GM12878 (cell line): Measurements from ENCODE around the gene HIVEP3. TPM values are rescaled to one million over a fixed set of nuclear protein-coding genes. Genes with fewer than 3 reads are reported as not detected.

Experiments
- ATAC-seq: fragments of 200-7000 bp; cut with Tn5 transposase; 3 replicates; pipeline ENCODE4 v1.9.1; 2020; ENCODE audit warnings: mild to moderate bottlenecking, moderate library complexity
- BruUV-seq: library from RNA; stranded (reverse); fragments of 400-500 nt; replicated peaks from 2 replicates; lab custom pipeline; 2021; lab: Mats Ljungman, UMichigan
- CTCF ChIA-PET: fragments of 300-600 bp; sonication (Branson Sonifier 250); formaldehyde crosslinking; extraction: SDS; loops from one replicate; lab custom pipeline; 2021; ENCODE audit warnings: inconsistent platforms; lab: Yijun Ruan, JAX
- POLR2A ChIA-PET: fragments of 350-600 bp; formaldehyde crosslinking; extraction: SDS; loops from one replicate; lab custom pipeline; 2021; ENCODE audit warnings: inconsistent platforms; lab: Charles Lee
- RAD21 ChIA-PET: fragments of 300-600 bp; sonication (Branson Sonifier 250); formaldehyde crosslinking; loops from one replicate; lab custom pipeline; 2023; ENCODE audit warnings: antibody characterized with exemption; ENCODE audit not compliant: unreplicated experiment; lab: Charles Lee
- SMC1A ChIA-PET: fragments of 300-600 bp; sonication (Branson Sonifier 250); formaldehyde crosslinking; loops from one replicate; lab custom pipeline; 2023; ENCODE audit not compliant: unreplicated experiment, uncharacterized antibody; lab: Charles Lee
- DNase-seq: peaks from one replicate; pipeline ENCODE4 v3.0.0-alpha.2; 2011; ENCODE audit warnings: low read depth, low spot score
- FAIRE-seq: peaks from 3 replicates; lab custom pipeline; 2011; peaks lifted over from hg19 to GRCh38; lab: Jason Lieb, UNC
- H2AFZ ChIP-seq: 2 replicates; pipeline ENCODE4 v1.6.0; 2011; ENCODE audit warnings: low read depth, low read length, control low read depth; ENCODE audit not compliant: control insufficient read depth
- H3K27ac ChIP-seq: 2 replicates; pipeline ENCODE4 v1.5.1; 2011; ENCODE audit warnings: control low read depth; ENCODE audit not compliant: control insufficient read depth, insufficient read depth
- H3K27me3 ChIP-seq, 2 experiments: replicated peaks in 1 of 2; 2 replicates each; pipeline versions ENCODE4 v1.6.0 to v1.6.1; 2011; ENCODE audit warnings: low read length in 1 of 2; ENCODE audit not compliant: control insufficient read depth in 2 of 2, insufficient read depth in 2 of 2
- H3K36me3 ChIP-seq, 2 experiments: 2 replicates each; pipeline ENCODE4 v1.5.1; 2011; ENCODE audit warnings: low read length in 1 of 2; ENCODE audit not compliant: control insufficient read depth in 2 of 2, insufficient read depth in 2 of 2
- H3K4me1 ChIP-seq: 2 replicates; pipeline ENCODE4 v1.6.1; 2011; ENCODE audit warnings: mild to moderate bottlenecking, low read length, moderate library complexity, mixed read lengths; ENCODE audit not compliant: control insufficient read depth, insufficient read depth
- H3K4me2 ChIP-seq: 2 replicates; pipeline ENCODE4 v1.6.0; 2011; ENCODE audit warnings: control low read depth; ENCODE audit not compliant: control insufficient read depth, insufficient read depth
- H3K4me3 ChIP-seq: fragments of 200-600 bp; sonication (generic); 2 replicates; pipeline ENCODE4 v1.5.1; 2016
- H3K79me2 ChIP-seq: 2 replicates; pipeline ENCODE4 v1.6.0; 2011; ENCODE audit warnings: low read length; ENCODE audit not compliant: control insufficient read depth, insufficient read depth
- H3K9ac ChIP-seq: 2 replicates; pipeline ENCODE4 v1.8.0; 2011; ENCODE audit warnings: low read length, control low read depth, mixed read lengths; ENCODE audit not compliant: control insufficient read depth, insufficient read depth
- H3K9me3 ChIP-seq: replicated peaks from 3 replicates; pipeline ENCODE4 v1.5.1; 2011; ENCODE audit warnings: mild to moderate bottlenecking, low read length; ENCODE audit not compliant: control insufficient read depth, insufficient read depth
- H4K20me1 ChIP-seq: 2 replicates; pipeline ENCODE4 v1.6.0; 2011; ENCODE audit not compliant: control insufficient read depth, insufficient read depth
- POLR2A ChIP-seq: IDR thresholded peaks from 2 replicates; pipeline ENCODE4 v1.6.1; 2011; ENCODE audit warnings: low read depth, mild to moderate bottlenecking, low read length
- ZSCAN29 ChIP-seq: fragments of 450-650 bp; IDR thresholded peaks from 2 replicates; pipeline ENCODE4 v1.6.1; 2017; ENCODE audit warnings: mild to moderate bottlenecking, moderate library complexity
- WGBS: methylation state at CpG from one replicate; pipeline ENCODE4 v1.1.6; 2016; ENCODE audit warnings: low lambda C conversion rate; ENCODE audit not compliant: insufficient replicate concordance, insufficient coverage; ENCODE audit errors: missing lambda C conversion rate; 5-methylcytosine and 5-hydroxymethylcytosine counted together
- in situ Hi-C: fragments of 300-500 bp; cut with MboI; formaldehyde crosslinking; loops from 9 replicates; pipeline ENCODE4 v1.14.3; 2018; ENCODE audit warnings: mixed read lengths
- intact Hi-C: fragments of 100-400 bp; cut with micrococcal nuclease; formaldehyde crosslinking; loops from one replicate; pipeline ENCODE4 v1.14.2; 2022; ENCODE audit not compliant: unreplicated experiment
- polyA plus RNA-seq, 11 experiments: library from polyadenylated mRNA; depleted of rRNA in 4 of 11; unstranded in 6 of 11; stranded (reverse) in 5 of 11; fragments of >200 nt; fragmentation: Nextera tagmentation in 4 of 11; fragmentation: Illumina TruSeq in 1 of 11; extraction: Ambion mirVana in 4 of 11; extraction: Trizol in 1 of 11; gene quantifications; 1 replicate in 1 of 11; 2 replicates in 10 of 11; pipeline versions ENCODE4 v1.2.1 to v1.2.3, GENCODE V29; 2011 to 2016; ENCODE audit warnings: inconsistent platforms in 2 of 11, missing spikeins in 2 of 11, low read depth in 1 of 11
- total RNA-seq, 4 experiments: library from RNA; depleted of rRNA in 3 of 4; stranded (reverse); fragments of >200 nt in 3 of 4; fragmentation: Illumina TruSeq in 1 of 4; extraction: Trizol in 1 of 4; gene quantifications; 2 replicates each; pipeline versions ENCODE4 v1.2.1 to v1.2.3, GENCODE V29; 2013 to 2021
- TF ChIP-seq, protein P1 (sequence below), 3 experiments: IDR thresholded peaks in 2 of 3; conservative IDR thresholded peaks in 1 of 3; 2 replicates each; pipeline ENCODE4 v1.5.1; 2011; ENCODE audit warnings: low read depth in 3 of 3, low read length in 3 of 3, mild to moderate bottlenecking in 3 of 3, control low read depth in 2 of 3, moderate library complexity in 2 of 3, inconsistent platforms in 1 of 3, mixed read lengths in 1 of 3; ENCODE audit not compliant: control insufficient read depth in 2 of 3, insufficient read depth in 1 of 3; ENCODE audit errors: extremely low read depth in 1 of 3
- TF ChIP-seq, protein P2 (sequence below): fragments of 150-350 bp; IDR thresholded peaks from 2 replicates; pipeline ENCODE4 v1.6.1; 2014; ENCODE audit warnings: mild to moderate bottlenecking, low read depth, low read length
- TF ChIP-seq, protein P3 (sequence below): fragments of 450-650 bp; IDR thresholded peaks from 2 replicates; pipeline ENCODE4 v1.6.1; 2017; ENCODE audit warnings: mild to moderate bottlenecking, moderate library complexity

HIVEP3 gene
- total and polyA plus RNA-seq, 10 of the 15 experiments (the other 5 are each of a cell fraction or from before 2014, with no cell fraction given) = 1.8 to 13.6 (median 3.8) TPM

DNA sequence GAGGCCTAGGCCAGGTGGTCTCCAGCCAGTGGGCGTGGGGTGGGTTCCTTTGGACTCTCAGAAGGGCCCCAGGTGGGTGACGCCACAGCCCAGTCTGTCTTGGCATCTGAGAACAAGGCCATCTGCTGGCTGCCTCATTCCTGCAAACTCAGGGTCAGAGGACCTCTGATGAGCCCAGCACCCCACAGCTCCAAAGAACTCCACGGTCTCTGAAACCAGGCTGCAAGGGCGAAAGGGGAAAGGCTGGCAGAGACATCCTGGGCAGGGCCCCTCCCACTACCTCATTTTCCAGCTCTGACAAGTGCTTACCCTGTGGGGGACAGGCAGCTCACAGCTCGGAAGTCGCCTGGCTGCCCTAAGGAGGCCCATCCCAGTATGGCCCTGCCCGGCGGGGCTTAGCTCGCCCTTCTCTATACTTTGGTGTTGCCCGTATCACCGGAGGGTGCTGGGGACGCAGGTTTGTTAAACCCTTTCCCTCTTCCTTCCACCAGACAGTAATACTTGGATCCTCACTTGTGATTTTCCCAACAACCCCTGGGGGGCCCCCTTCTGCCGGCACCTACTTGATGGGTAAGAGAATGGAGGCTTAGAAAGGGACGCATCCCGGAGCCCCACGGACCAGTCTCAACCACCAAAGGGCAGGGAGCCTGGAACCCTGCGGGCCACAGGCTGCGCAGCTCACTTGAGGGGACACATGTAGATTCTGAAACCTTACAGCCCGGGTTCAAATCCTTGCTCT, 423.3 kb downstream of the HIVEP3 start:
- TF ChIP-seq POLR2A (no peak), ZSCAN29 (no peak)
- TF ChIP-seq, protein P1, sequence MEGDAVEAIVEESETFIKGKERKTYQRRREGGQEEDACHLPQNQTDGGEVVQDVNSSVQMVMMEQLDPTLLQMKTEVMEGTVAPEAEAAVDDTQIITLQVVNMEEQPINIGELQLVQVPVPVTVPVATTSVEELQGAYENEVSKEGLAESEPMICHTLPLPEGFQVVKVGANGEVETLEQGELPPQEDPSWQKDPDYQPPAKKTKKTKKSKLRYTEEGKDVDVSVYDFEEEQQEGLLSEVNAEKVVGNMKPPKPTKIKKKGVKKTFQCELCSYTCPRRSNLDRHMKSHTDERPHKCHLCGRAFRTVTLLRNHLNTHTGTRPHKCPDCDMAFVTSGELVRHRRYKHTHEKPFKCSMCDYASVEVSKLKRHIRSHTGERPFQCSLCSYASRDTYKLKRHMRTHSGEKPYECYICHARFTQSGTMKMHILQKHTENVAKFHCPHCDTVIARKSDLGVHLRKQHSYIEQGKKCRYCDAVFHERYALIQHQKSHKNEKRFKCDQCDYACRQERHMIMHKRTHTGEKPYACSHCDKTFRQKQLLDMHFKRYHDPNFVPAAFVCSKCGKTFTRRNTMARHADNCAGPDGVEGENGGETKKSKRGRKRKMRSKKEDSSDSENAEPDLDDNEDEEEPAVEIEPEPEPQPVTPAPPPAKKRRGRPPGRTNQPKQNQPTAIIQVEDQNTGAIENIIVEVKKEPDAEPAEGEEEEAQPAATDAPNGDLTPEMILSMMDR (IDR thresholded peaks at IDR 0.05 in 2 of 3, conservative IDR thresholded peaks at IDR 0.05 in 1 of 3; ENCODE audit: control insufficient read depth in 2 of 3, extremely low read depth in 1 of 3, insufficient read depth in 1 of 3, low read depth in 3 of 3, low read length in 3 of 3) = peak; percentile 14 to 31 (median 24); a peak in 4 of 6 replicates
- TF ChIP-seq, protein P2, sequence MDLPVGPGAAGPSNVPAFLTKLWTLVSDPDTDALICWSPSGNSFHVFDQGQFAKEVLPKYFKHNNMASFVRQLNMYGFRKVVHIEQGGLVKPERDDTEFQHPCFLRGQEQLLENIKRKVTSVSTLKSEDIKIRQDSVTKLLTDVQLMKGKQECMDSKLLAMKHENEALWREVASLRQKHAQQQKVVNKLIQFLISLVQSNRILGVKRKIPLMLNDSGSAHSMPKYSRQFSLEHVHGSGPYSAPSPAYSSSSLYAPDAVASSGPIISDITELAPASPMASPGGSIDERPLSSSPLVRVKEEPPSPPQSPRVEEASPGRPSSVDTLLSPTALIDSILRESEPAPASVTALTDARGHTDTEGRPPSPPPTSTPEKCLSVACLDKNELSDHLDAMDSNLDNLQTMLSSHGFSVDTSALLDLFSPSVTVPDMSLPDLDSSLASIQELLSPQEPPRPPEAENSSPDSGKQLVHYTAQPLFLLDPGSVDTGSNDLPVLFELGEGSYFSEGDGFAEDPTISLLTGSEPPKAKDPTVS = no peak
- TF ChIP-seq, protein P3, sequence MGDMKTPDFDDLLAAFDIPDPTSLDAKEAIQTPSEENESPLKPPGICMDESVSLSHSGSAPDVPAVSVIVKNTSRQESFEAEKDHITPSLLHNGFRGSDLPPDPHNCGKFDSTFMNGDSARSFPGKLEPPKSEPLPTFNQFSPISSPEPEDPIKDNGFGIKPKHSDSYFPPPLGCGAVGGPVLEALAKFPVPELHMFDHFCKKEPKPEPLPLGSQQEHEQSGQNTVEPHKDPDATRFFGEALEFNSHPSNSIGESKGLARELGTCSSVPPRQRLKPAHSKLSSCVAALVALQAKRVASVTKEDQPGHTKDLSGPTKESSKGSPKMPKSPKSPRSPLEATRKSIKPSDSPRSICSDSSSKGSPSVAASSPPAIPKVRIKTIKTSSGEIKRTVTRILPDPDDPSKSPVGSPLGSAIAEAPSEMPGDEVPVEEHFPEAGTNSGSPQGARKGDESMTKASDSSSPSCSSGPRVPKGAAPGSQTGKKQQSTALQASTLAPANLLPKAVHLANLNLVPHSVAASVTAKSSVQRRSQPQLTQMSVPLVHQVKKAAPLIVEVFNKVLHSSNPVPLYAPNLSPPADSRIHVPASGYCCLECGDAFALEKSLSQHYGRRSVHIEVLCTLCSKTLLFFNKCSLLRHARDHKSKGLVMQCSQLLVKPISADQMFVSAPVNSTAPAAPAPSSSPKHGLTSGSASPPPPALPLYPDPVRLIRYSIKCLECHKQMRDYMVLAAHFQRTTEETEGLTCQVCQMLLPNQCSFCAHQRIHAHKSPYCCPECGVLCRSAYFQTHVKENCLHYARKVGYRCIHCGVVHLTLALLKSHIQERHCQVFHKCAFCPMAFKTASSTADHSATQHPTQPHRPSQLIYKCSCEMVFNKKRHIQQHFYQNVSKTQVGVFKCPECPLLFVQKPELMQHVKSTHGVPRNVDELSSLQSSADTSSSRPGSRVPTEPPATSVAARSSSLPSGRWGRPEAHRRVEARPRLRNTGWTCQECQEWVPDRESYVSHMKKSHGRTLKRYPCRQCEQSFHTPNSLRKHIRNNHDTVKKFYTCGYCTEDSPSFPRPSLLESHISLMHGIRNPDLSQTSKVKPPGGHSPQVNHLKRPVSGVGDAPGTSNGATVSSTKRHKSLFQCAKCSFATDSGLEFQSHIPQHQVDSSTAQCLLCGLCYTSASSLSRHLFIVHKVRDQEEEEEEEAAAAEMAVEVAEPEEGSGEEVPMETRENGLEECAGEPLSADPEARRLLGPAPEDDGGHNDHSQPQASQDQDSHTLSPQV = no peak
- TF ChIP-seq, all 136 proteins: peak for 1

More for the DNA sequence above, 423.3 kb downstream of the HIVEP3 start:
- no peak overlapping the region for H3K27ac ChIP-seq
- ChIA-PET SMC1A (no interaction called here), RAD21 (interaction anchor here (1.0 kb wide), 1 partner anchor 12 kb away, joined by 3 read pairs; no protein-coding TSS in a partner anchor), POLR2A (no interaction called here), CTCF (interaction anchor here (0.6 to 7.4 kb wide), 5 partner anchors 10 to 24 kb away, joined by 3 to 59 read pairs (median 3); no protein-coding TSS in a partner anchor)
- H2AFZ ChIP-seq = peak overlapping the region; percentile 15; the same call in 1 of the 2 replicates
- H3K79me2 ChIP-seq = no peaks in the 10 kb centered on the region
- no peak overlapping the region for H3K4me2 ChIP-seq
- H3K9me3 ChIP-seq = no peaks in the 10 kb centered on the region
- H3K4me1 ChIP-seq = no peaks in the 10 kb centered on the region; the same call in 1 of the 2 replicates
- intact Hi-C loops (no loop called here), in situ Hi-C loops (no loop called here)
- DNase-seq = no peak
- peaks cover 0 to 1% of the 10 kb centered on the region in 2 experiments; a peak in 2 of 4 replicates for H3K27me3 ChIP-seq
- no peak for FAIRE-seq
- no TSS peak for BruUV-seq
- no peaks in the 10 kb centered on the region for H3K36me3 ChIP-seq
- no peaks in the 10 kb centered on the region for H4K20me1 ChIP-seq
- WGBS = 25% methylated on average over 19 of the region's 19 CpGs
- H3K9ac ChIP-seq = no peak overlapping the region; the same call in 1 of the 2 replicates
- peak overlapping the region; percentile 41; the same call in 1 of the 2 replicates for H3K4me3 ChIP-seq
- peak; percentile 26 for ATAC-seq
